Measurements from ENCODE around the gene CBLB.

CBLB gene

DNA sequence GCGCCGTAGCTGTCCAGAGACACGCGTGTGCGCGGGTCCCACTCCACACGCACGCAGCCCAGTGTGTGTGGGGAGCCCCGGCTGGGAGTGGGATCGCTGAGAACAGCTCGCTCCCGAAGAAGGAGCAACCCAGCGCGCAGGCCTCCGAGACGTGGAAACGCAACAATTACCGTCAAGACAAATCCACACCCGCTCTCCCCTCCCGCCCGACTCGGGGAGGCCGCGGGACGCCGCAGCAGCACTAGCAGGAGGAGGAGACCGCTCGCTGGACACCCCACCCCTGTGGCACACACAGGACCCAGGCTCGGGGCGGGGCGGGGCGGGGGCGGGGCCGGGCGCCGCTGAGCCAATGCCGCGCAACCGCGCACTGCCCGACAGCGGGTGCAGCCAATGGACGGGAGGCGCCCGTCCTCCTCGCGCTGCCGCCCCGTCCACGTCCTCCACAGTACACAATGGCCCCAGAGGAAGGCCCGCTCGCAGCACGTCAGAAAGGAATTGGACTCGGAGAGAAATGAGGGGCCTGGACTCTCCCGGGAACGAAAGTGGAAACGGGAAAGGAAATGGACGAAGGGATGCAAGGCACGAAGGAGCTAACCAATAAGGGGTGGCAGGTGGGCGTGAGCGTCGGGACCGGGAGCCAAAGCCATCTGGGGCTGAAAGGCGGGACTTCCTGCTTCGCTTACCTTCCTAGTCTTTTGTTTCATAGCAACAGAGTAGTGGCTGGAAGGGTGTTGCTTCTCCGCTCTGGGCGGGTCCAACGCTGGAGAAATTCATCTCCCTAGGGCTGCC, at the start of gene CBLB:
TSS of gene CBLB (minus strand) at position 271 of the 789 bp plus-strand sequence. CDS start 1,435 bp downstream, outside the sequence.
- Histone ChIP-seq H3K27ac (ENCODE audit: low read length) (peak within 1 kb of the TSS; percentile 95), H3K27me3 (ENCODE audit: low read depth, low read length) (no peaks in the 10 kb centered on the region), H3K9me3 (ENCODE audit: control insufficient read depth in 1 of 2, low read length in 2 of 2) (no peaks in the 10 kb centered on the region), H3K4me1 (ENCODE audit: control insufficient read depth in 1 of 2, insufficient read depth in 2 of 2, low read length in 2 of 2) (peaks cover 17 to 31% of the 10 kb centered on the region in 2 donors), H3K4me3 (ENCODE audit: low read depth in 1 of 2, low read length in 2 of 2) (peak within 1 kb of the TSS; percentile 88 to 96), H3K36me3 (ENCODE audit: control insufficient read depth in 1 of 2, insufficient read depth in 2 of 2, low read length in 2 of 2) (peaks cover 15 to 30% of the 10 kb centered on the region in 2 donors)

DNA sequence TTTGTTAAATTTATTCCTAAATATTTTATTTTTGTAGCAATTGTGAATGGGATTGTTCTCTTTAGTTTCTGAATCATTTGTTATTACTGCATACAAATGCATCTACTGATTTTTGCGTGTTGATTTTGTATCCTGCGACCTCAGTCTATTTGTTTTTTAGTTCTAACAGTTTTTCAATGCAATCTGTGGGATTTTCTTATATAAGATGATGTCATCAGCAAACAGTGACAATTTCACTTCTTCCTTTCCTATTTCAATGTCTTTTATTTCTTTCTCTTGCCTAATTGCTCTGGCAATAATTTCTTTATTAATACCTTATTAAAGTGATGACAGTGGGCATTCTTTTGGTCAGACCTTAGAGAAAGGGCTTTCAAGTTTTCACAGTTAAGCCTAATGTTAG, 48.0 kb upstream of the CBLB start:
- no peaks in the 10 kb centered on the region for H3K36me3 ChIP-seq (ENCODE audit: control insufficient read depth in 1 of 2, insufficient read depth in 2 of 2, low read length in 2 of 2)
- H3K4me3 ChIP-seq (ENCODE audit: low read depth in 1 of 2, low read length in 2 of 2): no peak overlapping the region
- H3K4me1 ChIP-seq (ENCODE audit: control insufficient read depth in 1 of 2, insufficient read depth in 2 of 2, low read length in 2 of 2): no peaks in the 10 kb centered on the region
- H3K27ac ChIP-seq (ENCODE audit: low read length): no peak overlapping the region
- no peaks in the 10 kb centered on the region for H3K27me3 ChIP-seq (ENCODE audit: low read depth, low read length)
- H3K9me3 ChIP-seq (ENCODE audit: control insufficient read depth in 1 of 2, low read length in 2 of 2): peaks cover 0 to 5% of the 10 kb centered on the region in 2 donors

- Histone ChIP-seq H3K9me3 (ENCODE audit: control insufficient read depth in 1 of 2, low read length in 2 of 2) (peaks cover 0 to 5% of the 10 kb centered on the region in 2 donors), H3K27ac (ENCODE audit: low read length) (no peak overlapping the region), H3K4me3 (ENCODE audit: low read depth in 1 of 2, low read length in 2 of 2) (no peak overlapping the region), H3K4me1 (ENCODE audit: control insufficient read depth in 1 of 2, insufficient read depth in 2 of 2, low read length in 2 of 2) (no peaks in the 10 kb centered on the region), H3K36me3 (ENCODE audit: control insufficient read depth in 1 of 2, insufficient read depth in 2 of 2, low read length in 2 of 2) (no peaks in the 10 kb centered on the region), H3K27me3 (ENCODE audit: low read depth, low read length) (no peaks in the 10 kb centered on the region)
Measured at GRCh38 chr3:105915524-105915923, 46.7 kb upstream of the CBLB start.

GRCh38 chr3:105913616-105914015, 44.8 kb upstream of the CBLB start:
- Histone ChIP-seq H3K9me3 (ENCODE audit: control insufficient read depth in 1 of 2, low read length in 2 of 2) (peaks cover 0 to 5% of the 10 kb centered on the region in 2 donors), H3K27me3 (ENCODE audit: low read depth, low read length) (no peaks in the 10 kb centered on the region), H3K36me3 (ENCODE audit: control insufficient read depth in 1 of 2, insufficient read depth in 2 of 2, low read length in 2 of 2) (no peaks in the 10 kb centered on the region), H3K27ac (ENCODE audit: low read length) (no peak overlapping the region), H3K4me1 (ENCODE audit: control insufficient read depth in 1 of 2, insufficient read depth in 2 of 2, low read length in 2 of 2) (no peaks in the 10 kb centered on the region), H3K4me3 (ENCODE audit: low read depth in 1 of 2, low read length in 2 of 2) (no peak overlapping the region)

DNA sequence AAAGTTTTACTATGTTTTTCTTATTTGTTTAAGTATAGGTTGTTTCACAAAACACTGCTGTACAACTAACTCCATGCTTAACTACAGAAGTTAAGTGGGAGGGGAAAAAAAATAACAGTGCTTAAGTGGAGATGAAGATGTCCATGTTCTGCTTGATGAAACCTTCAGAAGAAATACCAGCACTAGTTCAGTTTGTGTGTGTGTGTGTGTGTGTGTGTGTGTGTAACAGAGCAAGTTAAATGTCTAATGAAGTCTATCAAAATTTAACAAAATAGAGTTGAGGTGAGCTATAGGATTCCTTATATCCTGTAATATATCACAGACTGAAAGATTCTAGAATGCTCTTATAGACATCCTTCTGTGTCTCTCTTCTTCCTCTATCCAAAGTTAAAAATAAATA, 44.1 kb upstream of the CBLB start:
- Histone ChIP-seq H3K27ac (ENCODE audit: low read length) (no peak overlapping the region), H3K27me3 (ENCODE audit: low read depth, low read length) (no peaks in the 10 kb centered on the region)

DNA sequence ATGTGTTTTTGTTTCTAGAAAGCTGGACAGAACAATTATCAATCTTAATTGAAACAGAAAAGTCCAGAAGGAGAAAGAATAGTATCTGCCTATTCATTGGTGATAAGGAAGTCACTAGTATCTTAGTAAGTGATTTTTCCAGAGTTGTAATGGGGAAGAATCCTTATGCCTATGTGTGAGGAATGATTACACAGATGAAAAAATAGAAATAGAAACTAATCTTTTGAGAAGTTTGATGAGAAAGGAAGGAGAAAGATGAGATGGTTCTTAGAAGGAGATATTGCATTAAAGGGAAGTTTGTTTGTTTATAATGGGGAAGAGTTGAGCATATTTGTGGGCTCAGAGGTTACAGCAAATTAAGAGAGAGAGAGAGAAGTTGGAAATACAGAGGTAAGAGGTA, 42.7 kb upstream of the CBLB start:
- no peaks in the 10 kb centered on the region for H3K4me1 ChIP-seq (ENCODE audit: control insufficient read depth in 1 of 2, insufficient read depth in 2 of 2, low read length in 2 of 2)
- peaks cover 0 to 5% of the 10 kb centered on the region in 2 donors for H3K9me3 ChIP-seq (ENCODE audit: control insufficient read depth in 1 of 2, low read length in 2 of 2)
- H3K27ac ChIP-seq (ENCODE audit: low read length): no peak overlapping the region
- no peaks in the 10 kb centered on the region for H3K27me3 ChIP-seq (ENCODE audit: low read depth, low read length)
- no peak overlapping the region for H3K4me3 ChIP-seq (ENCODE audit: low read depth in 1 of 2, low read length in 2 of 2)
- no peaks in the 10 kb centered on the region for H3K36me3 ChIP-seq (ENCODE audit: control insufficient read depth in 1 of 2, insufficient read depth in 2 of 2, low read length in 2 of 2)

More for the DNA sequence above, 44.1 kb upstream of the CBLB start:
- Histone ChIP-seq H3K4me1 (ENCODE audit: control insufficient read depth in 1 of 2, insufficient read depth in 2 of 2, low read length in 2 of 2) (no peaks in the 10 kb centered on the region), H3K36me3 (ENCODE audit: control insufficient read depth in 1 of 2, insufficient read depth in 2 of 2, low read length in 2 of 2) (no peaks in the 10 kb centered on the region), H3K4me3 (ENCODE audit: low read depth in 1 of 2, low read length in 2 of 2) (no peak overlapping the region), H3K9me3 (ENCODE audit: control insufficient read depth in 1 of 2, low read length in 2 of 2) (peaks cover 0 to 5% of the 10 kb centered on the region in 2 donors)

GRCh38 chr3:105907777-105908176, 39.0 kb upstream of the CBLB start:
- H3K36me3 ChIP-seq (ENCODE audit: control insufficient read depth in 1 of 2, insufficient read depth in 2 of 2, low read length in 2 of 2): no peaks in the 10 kb centered on the region
- H3K9me3 ChIP-seq (ENCODE audit: control insufficient read depth in 1 of 2, low read length in 2 of 2): no peaks in the 10 kb centered on the region
- H3K4me1 ChIP-seq (ENCODE audit: control insufficient read depth in 1 of 2, insufficient read depth in 2 of 2, low read length in 2 of 2): no peaks in the 10 kb centered on the region
- H3K27me3 ChIP-seq (ENCODE audit: low read depth, low read length): no peaks in the 10 kb centered on the region
- H3K4me3 ChIP-seq (ENCODE audit: low read depth in 1 of 2, low read length in 2 of 2): no peak overlapping the region
- H3K27ac ChIP-seq (ENCODE audit: low read length): peak overlapping the region; percentile 37

DNA sequence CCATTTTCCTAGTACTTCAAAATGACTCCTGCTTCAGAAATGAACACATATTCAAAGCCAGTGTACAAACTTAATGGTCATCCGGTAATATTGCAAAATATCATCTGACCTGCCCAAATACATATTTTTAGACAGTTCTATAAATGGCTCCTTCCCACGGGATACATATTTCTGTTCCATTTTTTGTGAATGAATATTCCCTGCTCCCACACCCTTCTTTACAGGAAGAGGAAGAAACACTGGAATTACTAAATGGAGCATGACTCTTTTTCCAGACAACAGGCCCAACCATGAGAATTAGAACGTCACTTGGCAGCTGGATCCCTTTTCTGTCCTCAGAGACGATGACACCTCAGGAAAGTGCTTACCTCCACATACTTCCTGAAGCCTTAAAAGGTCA, 38.0 kb upstream of the CBLB start:
- H3K4me1 ChIP-seq (ENCODE audit: control insufficient read depth in 1 of 2, insufficient read depth in 2 of 2, low read length in 2 of 2): no peaks in the 10 kb centered on the region
- no peaks in the 10 kb centered on the region for H3K27me3 ChIP-seq (ENCODE audit: low read depth, low read length)
- H3K27ac ChIP-seq (ENCODE audit: low read length): no peak overlapping the region
- H3K4me3 ChIP-seq (ENCODE audit: low read depth in 1 of 2, low read length in 2 of 2): no peak overlapping the region
- no peaks in the 10 kb centered on the region for H3K9me3 ChIP-seq (ENCODE audit: control insufficient read depth in 1 of 2, low read length in 2 of 2)
- no peaks in the 10 kb centered on the region for H3K36me3 ChIP-seq (ENCODE audit: control insufficient read depth in 1 of 2, insufficient read depth in 2 of 2, low read length in 2 of 2)

DNA sequence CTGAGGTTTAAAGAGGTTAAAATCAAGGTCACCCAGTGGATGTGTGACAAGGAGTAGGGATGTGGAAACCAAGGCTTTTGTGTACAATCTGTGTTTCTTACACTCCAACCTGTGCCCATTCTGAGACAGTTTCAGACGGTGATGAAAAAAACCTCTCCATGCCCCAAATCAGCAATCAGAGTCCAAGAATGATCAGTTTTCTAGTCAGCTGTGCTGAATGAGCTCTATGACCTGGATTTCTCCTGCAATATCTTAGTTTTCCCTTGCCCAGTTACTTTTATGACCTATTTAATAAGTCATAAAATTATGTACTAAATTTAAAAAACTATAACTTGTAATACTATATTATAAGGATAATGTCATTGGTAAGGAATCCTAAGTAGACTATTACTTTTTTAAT, 37.5 kb upstream of the CBLB start:
- Histone ChIP-seq H3K27ac (ENCODE audit: low read length) (peak overlapping the region; percentile 37), H3K27me3 (ENCODE audit: low read depth, low read length) (no peaks in the 10 kb centered on the region), H3K4me1 (ENCODE audit: control insufficient read depth in 1 of 2, insufficient read depth in 2 of 2, low read length in 2 of 2) (no peaks in the 10 kb centered on the region), H3K36me3 (ENCODE audit: control insufficient read depth in 1 of 2, insufficient read depth in 2 of 2, low read length in 2 of 2) (no peaks in the 10 kb centered on the region), H3K4me3 (ENCODE audit: low read depth in 1 of 2, low read length in 2 of 2) (no peak overlapping the region), H3K9me3 (ENCODE audit: control insufficient read depth in 1 of 2, low read length in 2 of 2) (no peaks in the 10 kb centered on the region)

DNA sequence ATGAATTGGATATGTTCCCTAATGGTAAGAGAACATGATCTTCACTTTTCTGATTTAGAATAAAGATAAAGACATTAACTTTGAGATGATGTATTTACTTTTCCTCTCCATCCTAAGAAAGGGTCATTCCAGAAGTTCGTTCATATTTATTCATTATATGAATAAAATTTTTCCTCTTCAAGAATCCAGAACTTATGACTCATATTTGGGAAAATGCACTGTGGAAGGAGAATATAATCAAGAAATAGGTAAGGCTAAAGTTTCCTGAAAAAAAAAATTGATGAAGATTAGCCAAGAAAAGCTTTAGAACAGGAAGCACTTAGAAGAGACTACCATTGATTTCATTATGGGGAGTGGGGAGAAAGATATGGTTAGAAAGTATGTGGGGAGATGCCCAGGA, 36.5 kb upstream of the CBLB start:
- H3K27ac ChIP-seq (ENCODE audit: low read length): no peak overlapping the region

GRCh38 chr3:105904678-105905284, 36.0 kb upstream of the CBLB start:
- Histone ChIP-seq H3K4me1 (ENCODE audit: control insufficient read depth in 1 of 2, insufficient read depth in 2 of 2, low read length in 2 of 2) (no peaks in the 10 kb centered on the region), H3K27me3 (ENCODE audit: low read depth, low read length) (no peaks in the 10 kb centered on the region), H3K9me3 (ENCODE audit: control insufficient read depth in 1 of 2, low read length in 2 of 2) (no peaks in the 10 kb centered on the region), H3K27ac (ENCODE audit: low read length) (no peak overlapping the region), H3K36me3 (ENCODE audit: control insufficient read depth in 1 of 2, insufficient read depth in 2 of 2, low read length in 2 of 2) (no peaks in the 10 kb centered on the region), H3K4me3 (ENCODE audit: low read depth in 1 of 2, low read length in 2 of 2) (no peak overlapping the region)

More for the DNA sequence above, 36.5 kb upstream of the CBLB start:
- Histone ChIP-seq H3K9me3 (ENCODE audit: control insufficient read depth in 1 of 2, low read length in 2 of 2) (no peaks in the 10 kb centered on the region), H3K4me1 (ENCODE audit: control insufficient read depth in 1 of 2, insufficient read depth in 2 of 2, low read length in 2 of 2) (no peaks in the 10 kb centered on the region), H3K4me3 (ENCODE audit: low read depth in 1 of 2, low read length in 2 of 2) (no peak overlapping the region), H3K36me3 (ENCODE audit: control insufficient read depth in 1 of 2, insufficient read depth in 2 of 2, low read length in 2 of 2) (no peaks in the 10 kb centered on the region), H3K27me3 (ENCODE audit: low read depth, low read length) (no peaks in the 10 kb centered on the region)

All from muscle layer of duodenum (tissue), 2 donors.